Measurements from ENCODE around the gene PRKCA. TPM values are rescaled to one million over a fixed set of nuclear protein-coding genes. Genes with fewer than 3 reads are reported as not detected.
"Not testable (repeated sequence)": the region's sequence is repeated elsewhere in the genome, so short reads cannot be mapped to it uniquely, and the experiment has no call there.

Gene PRKCA
- total RNA-seq, 1 experiment from 2014 or later: 26.8 TPM

DNA sequence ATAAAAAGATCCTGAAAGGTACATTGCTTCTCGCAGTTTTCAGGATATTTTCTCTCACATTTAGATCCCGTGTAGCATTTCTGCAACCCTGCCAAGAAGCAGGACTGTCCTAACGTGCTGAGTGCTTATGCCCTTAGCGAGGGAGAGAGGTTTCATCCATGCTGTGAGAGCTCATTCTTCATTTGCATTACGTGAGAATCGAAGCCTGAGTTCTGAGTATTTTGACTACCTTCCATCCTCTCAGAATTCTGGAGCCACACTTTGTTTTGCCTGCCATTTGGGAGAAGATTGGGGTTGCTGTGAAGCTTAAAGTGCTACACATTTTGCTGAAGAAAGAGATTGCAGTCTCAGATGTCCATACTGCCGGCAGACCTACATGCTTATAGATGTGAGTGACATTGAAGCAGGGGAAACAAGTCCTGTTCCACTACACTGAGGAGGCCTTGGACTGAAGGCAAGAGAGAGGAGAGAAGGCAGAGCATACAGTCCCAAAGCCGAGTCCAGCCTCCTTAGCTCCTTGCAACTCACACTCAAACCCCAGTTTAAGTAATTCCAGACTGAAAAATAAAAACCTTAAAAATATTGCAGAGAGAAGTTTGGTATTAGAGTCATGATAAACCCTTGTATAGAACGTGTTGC, 183.0 kb downstream of the PRKCA start:
- DNase-seq (ENCODE audit: low read depth): no peak

DNA sequence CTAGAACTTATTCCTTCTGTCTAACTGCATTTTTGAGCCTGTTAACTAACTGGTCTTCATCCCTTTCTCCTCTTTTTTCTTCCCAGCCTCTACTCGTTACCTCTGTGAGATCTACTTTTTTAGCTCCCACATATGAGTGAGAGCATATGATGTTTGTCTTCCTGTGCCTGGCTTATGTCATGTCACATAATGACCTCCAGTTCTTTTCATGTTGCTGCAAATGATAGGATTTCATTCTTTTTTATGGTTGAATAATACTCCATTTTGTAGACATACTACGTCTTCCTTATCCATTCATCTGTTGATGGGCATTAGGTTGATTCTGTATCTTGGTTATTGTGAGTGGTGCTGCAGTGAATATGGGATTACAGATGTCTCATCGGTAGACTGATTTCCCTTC, 184.7 kb downstream of the PRKCA start:
- no peak for DNase-seq (ENCODE audit: low read depth)

DNA sequence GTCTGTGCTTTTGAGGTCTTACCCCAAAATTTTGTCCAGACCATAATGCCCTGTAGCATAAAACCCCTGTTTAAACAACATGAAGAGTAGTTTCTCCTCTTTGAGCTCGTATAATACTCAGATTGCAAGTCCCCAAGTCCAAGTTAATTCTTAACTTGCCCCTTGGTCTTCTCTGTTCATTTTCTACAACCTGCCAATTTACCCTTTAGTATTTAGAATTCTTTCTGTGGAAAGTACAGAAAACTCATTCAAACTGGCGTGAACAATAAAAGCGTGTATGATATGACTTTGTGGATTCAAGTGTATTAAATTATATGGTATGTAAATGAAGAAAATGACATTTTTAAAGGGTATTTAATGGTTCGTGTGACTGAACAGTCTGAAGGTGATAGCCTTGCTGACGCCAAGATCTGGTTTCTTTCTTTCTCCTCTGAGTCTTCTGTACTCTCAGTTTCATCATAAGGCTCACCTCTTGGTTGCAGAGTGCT, 185.6 kb downstream of the PRKCA start:
- DNase-seq (ENCODE audit: low read depth): no peak

DNA sequence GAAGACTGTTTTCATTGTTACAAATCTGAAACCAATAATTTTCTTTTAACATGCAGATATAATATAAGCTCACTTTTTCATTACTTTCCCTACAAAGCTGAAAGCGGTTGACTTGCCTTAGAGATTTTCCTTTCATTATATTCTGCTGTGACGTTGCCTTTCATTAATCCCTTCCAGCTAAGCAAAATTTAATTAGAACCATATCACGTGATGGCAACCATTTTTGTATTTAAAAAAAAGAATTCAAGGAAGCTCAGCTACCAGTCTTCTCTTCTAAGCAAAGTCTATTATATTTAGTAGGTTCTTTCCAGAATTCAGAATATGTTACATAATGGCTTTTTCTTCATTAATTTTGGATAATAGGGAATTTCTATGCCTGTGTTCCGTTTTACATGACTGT, 186.5 kb downstream of the PRKCA start:
- no peak for DNase-seq (ENCODE audit: low read depth)

DNA sequence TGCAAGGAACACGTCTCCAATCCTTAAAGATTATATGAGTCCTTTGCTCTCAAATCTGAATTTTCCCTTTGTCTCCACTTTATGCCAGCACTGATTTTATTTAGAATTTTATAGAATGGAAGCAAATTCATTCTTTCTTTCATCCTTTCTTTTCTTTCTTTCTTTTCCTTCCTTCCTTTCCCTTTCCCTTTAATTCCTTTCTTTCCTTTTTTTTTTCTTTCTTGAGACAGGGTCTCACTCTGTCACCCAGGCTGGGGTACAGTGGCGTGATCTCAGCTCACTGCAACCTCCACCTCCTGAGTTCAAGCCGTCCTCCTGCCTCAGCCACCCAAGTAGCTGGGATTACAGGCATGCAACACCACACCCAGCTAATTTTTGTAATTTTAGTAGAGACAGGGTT, 187.2 kb downstream of the PRKCA start:
- DNase-seq (ENCODE audit: low read depth): not testable (repeated sequence)

DNA sequence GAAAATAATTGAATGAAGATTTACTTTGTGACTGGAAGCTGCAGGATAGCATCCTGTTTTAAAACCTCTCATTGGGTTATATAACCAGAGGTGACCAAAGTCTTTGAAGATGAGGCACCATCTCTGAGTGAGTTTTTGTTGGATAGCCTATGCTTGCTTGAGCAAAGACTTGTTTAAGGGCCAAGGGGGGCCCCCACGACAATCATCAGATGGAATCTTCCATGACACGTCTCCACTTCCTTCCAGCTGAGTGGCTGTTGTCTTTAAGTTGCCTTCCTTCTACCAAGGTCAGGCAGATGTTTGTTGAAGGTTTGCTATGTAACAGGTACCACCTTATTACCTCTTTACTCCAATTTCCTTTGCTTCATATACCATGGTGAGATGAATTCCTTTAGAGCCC, 188.8 kb downstream of the PRKCA start:
- no peak for DNase-seq (ENCODE audit: low read depth)

DNA sequence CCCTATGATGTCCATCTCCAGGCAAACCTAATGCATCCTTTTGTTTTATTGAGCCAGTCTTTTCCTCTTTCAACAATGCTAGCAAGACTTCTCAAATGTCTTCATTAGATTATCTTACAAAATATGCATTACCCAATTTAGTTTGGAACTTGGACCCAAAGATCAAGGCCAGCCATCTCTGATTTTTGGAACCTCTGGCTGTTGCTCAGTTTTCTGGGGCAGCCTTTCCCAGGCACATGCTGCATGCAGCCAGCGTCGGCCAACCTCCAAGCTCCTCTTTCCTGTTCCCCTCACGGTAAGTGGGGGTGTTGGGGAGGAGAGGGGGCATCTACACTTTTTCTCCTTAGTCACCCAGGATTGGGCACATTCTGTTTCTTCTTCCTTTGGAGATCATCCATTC, 189.3 kb downstream of the PRKCA start:
- DNase-seq (ENCODE audit: low read depth): no peak

DNA sequence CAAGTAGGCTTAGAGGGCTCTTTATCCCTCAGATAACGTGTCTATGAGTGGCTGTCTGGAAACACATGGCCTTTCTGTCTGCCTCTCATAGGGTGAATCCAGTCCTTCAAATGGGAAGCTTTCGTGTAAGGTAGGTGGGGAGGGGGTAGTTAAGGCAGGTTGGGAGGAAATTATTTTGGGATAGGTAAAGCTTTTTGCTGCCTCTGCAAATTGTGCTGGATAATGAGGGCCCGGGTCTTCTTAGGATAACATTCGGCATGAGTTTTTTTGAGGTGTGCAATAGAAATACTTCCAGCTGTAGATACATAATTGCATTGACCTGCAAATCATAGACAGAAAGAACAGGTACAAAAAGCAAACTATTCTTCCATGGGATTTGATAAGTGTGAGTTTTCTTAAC, 189.7 kb downstream of the PRKCA start:
- DNase-seq (ENCODE audit: low read depth): no peak

DNA sequence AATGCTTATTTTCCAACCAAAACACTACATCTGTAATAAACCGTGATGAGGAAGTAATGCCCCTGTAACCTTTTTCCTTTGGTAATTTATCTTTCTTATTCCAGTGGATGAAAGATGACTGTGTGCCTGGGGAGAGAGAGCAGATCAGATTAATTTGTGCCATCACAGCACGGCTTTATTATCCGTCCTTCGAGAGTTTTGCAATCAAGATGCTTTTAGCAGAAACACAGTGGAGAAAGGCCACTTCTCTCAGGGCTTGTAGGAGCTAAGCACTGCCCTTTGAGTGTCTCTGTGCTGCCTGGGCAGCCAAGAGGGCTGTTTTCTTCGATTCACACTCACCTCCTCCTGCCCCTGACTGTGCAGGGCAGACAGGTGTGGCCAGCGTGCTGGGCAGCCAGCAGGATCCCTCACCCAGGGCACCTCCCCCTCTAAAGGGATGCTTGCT, 190.2 kb downstream of the PRKCA start:
- no peak for DNase-seq (ENCODE audit: low read depth)

DNA sequence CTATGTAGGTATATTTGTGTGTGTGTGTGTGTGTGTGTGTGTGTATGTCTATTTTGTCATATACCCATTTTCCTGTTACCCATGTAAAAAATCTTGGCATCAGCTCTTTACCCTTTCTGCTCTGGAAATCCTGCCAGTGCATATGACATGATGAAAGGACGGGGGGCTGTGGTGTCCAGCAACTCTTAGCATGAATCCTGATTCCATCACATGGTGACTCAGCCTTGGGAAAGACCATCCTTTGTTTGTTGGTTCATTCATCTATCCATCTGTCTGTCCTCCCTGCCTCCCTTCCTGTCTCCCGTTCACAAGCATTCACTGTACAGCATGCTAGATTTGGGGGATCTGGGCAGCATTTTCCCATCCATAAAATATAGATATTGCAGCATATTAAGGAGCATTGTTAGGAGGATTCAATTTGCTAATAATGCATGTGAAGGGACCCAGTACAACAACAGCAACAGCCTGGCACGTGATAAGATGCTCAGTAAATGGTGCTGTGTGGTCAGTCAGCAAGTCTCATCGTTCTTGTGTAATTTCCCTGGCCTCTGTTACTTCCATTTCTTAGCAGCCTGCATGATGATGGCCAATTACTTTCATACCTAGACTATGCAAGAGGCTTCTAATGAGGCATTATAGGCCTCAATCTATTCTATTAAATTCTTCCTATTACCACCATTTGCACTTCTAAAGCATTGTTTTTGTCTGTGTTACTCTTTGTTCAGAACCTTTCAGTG, 191.0 kb downstream of the PRKCA start:
- DNase-seq (ENCODE audit: low read depth): peak; percentile 85

DNA sequence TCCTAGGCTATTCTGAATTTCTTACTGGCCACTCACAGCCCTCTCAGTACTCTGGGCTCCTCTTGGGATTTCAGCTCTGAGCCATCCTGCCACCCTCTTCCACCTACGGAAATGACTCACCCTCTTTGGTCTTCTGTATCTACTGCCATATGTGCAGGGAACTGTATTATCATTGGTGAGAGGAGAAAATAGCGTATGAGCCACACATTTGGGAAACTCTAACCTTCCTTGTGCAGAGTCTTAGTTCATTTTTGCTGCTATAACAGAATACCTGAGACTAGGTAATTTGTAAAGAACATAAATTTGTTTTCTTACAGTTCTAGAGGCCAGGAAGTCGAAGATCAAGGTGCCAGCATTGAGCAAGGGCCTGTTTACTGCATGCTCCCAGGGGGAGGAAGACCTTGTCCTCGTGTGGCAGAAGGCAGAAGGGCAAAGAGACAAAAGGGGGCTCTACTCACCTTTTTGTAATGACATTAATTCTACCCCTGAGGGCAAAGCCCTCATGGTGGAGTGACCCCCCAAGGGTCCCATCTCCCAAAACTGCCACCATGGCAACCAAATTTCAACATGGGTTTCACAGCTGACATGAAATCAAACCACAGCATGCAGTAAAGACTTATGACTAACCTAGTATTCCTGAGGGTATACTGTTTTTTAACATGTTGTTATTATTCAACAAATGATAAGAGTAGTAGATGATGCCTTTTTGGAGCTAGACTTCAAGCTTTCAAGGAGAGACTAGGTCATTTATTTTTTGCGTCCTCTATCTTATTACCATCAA, 191.8 kb downstream of the PRKCA start:
- DNase-seq (ENCODE audit: low read depth): peak; percentile 97

DNA sequence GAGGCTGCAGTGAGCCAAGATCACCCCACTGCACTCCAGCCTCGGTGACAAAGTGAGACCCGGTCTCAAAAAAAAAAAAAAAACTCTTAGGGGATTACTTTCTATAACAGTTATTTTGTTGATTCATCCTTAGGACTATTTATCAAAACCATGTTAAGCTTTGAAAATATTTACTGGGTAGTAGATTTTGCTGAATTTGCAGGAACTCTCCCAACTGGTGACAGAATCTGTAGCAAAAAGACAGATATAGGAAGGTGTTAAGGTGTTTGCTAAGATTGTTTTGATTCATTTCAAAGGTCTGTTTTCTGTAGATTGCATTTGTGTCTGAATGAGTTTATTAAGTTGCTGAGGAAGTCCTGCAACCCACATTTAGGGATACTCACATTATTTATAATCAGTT, 192.6 kb downstream of the PRKCA start:
- DNase-seq (ENCODE audit: low read depth): no peak

DNA sequence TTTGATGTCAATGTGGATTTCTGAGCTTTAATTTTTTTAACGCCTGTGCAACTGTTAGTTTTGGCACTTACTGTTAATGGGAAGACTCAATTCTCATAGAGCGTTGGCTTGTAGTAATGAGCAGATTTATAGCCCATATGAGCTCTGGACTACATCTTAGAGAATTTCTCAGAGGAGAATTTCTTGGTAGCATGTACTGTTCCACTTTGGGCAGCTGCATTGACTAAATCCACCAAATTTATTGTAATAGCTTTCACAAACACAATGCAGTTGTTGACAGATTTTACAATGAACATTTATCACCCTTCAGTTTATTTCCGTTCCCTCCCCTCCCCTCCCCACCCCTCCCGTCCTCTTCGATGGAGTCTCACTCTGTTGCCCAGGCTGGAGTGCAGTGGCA, 193.9 kb downstream of the PRKCA start:
- no peak for DNase-seq (ENCODE audit: low read depth)

DNA sequence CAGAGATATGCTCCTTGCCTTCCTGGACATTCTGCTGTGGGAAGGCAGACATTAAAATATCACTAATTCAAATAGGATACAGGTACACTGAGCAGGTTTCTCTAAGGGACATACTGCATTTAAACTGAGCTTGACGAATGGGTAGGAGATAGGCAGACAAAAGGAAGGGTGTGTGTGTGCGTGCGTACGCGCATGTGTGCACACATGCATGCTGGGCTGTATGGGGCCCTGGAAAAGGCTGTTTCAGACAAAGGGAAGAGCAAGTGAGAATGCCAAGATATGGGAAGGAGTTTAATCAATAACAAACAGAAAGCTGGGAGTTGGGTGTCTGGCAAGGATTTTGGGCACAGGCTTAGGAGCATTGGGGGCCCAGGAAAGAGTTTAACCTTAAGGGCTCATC, 196.2 kb downstream of the PRKCA start:
- no peak for DNase-seq (ENCODE audit: low read depth)

DNA sequence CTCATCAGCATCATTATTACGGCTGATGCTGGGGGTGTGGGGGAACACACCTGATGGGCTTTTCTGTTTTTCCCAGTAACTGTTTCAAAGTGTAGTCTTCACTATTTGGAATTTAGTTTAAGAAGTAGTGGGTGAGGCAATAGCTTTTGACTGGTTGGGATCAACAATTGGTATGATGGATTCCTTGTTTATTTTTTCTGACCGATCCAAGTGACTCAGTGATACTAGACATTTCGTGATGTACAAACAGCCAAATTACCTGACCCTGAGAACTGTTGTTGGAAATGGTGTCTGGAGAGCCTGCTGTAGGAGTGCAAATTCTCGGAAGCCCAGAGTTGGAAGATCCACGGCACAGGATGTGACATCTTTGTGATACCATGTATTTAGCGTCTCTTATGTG, 204.2 kb downstream of the PRKCA start:
- no peak for DNase-seq (ENCODE audit: low read depth)

DNA sequence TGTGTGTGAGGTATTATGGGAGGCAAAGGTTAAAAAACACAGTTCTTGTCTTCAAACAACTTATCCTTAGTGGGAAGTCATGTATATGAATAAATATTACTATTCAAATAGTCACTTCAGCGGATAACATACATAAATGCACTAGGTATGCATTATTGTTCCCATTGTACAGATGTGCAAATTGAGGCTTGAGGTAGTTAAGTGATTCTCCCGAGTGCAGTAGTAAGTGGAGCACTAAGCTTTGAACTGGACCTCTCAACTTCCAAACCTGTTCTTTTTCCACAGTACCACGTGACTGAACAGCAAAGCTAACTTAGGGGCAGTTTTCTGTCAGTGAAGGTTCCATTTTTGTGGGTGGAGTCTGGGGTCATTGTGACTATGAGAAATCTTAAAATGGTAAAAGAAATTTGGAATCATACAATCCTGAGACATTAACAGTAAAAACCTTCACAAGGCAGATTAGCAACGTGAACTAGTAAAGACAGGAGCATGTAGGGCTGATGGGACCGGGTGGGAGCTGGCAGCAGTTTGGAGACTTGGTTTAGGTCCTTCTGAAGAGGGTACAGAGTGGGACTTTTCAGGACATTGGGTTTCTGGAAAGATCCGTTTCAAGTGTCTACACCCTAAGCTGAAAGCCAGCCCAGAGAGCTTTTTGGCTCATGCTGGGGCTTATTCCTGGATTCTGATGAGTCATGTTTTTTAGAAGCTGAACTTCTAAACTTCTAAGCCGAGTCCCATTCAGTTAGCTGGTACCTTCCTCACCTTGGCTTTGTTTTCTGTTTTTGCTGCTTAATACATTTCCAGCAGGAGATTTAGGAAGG, 204.9 kb downstream of the PRKCA start:
- DNase-seq (ENCODE audit: low read depth): peak; percentile 74

DNA sequence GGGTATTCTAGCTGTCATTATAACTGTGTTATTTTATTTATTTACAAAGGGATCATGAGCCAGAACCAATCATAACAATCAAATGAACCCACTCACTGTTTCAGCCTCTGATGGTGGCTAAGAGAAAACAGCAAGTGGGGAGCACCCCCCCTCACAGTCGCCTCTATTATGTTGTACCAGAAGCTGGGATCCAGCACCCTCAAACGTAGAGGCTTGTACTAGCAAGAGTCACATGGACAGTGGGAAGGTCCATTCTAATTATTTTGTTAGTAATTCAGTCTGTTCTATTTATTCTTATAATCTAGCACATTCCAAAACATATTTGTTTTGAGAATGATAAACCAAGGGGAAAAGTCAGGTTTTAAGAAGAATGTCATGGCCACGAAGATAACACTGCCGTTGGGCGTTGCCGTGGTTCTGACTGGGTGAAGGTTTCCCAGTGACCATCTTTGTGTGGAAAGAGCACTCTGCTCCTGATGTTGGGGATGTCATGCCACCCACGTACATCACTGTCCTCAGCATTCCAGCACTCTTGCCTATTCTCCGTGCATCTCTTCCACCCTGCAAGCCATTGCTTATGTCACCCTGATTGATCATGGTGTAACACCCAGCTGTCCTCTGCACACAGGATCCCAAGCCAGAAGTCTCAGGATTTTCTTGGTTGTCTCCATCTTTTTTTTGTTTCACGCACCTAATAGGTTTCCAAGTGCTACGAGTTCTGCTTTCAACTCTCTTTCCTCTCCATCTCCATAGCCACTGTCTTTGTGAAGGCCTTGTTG, 205.8 kb downstream of the PRKCA start:
- no peak for DNase-seq (ENCODE audit: low read depth)

DNA sequence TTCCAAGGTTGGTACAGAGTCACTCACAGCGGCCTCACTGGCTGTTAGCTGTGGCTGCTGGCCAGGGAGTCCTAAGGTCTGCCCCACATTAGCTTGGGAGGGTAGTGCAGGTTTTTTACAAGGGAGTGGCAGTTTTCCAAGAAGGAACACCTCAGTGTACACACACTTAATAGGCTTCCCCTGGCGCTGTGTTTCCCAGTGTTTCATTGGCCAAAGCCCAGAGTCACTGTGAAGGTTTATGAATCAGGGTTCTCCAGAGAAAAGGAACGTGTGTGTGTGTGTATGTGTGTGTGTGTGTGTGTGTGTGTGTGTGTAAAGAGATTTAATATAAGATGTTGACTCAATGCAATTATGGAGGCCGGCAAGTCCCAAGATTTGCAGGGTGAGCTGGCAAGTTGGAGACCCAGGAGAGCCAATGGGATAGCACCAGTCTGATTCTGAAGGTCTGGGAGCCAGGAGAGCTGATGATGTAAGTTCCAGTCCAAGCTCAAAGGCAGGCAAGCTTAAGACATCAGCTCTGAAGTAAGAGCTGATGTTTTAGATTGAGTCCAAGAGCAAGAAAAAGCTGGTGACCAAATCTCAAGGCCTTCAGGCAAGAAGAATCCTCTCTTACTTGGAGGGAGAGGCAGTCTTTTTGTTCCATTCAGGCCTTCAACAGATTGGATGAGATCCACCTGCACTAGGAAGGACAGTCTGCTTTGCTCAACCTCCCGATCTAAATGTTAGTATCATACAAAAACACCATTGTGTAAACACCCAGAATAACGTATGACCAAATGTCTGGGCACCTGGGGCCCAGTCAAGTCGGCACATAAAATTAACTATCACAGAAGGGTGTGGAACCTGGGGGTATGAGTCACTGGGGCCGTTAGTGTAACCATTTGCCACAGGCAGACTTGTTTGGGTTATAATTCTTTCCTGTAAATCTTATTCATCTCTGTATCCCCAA, 206.8 kb downstream of the PRKCA start:
- peak; percentile 43 for DNase-seq (ENCODE audit: low read depth)

DNA sequence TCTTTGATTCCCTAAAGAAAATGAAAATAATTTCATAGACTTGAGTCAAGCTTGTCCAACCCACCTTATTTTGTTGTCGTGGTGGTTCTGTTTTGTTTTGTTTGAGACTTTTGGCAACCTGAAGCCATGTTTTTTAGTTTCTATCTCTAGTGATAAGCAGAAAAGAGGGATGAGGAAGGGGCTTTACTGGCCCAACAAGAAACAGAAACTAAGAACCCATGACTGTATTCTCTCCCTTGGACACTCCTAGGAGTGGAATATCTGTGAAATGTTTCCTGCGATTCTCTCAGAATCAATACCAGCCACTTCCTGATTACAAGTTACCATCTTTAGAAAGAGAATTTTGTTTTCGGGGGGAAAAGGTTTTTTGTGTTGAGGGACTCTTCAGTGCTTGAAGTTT, 207.5 kb downstream of the PRKCA start:
- no peak for DNase-seq (ENCODE audit: low read depth)

DNA sequence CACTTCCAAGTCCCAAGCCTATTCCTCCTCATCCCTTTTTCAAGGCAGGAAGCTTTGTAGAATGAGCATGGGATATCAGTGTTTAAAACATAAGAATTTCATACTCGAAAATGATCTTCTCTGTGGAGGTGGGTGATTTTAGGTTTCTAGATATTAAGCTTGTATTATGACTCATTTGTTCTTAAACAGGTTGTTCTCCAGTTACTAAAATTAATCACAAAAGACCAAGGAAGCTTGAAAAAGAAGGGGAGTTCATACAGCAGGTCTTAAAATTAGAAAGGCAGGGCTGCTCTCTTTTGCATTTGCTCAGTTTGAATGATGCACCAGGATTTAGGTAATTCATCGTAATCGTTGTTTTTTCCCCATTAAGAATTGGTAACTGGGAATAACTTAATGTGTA, 208.7 kb downstream of the PRKCA start:
- DNase-seq (ENCODE audit: low read depth): peak; percentile 31

Data from LHCN-M2 (cell line).